Gastroesophageal sphincter (tissue), 4 donors: ENCODE measurements around the gene EHBP1. TPM values are rescaled to one million over a fixed set of nuclear protein-coding genes. Genes with fewer than 3 reads are reported as not detected.

Experiments
- ATAC-seq: fragments of 150-250 bp; one replicate; pipeline ENCODE4 v1.9.1; 2016; ENCODE audit warnings: mild to moderate bottlenecking, moderate library complexity
- H3K27ac ChIP-seq, 4 donors: fragments of 200-600 bp; sonication (generic) in 3 of 4; 1 replicate in 3 of 4; 2 replicates in 1 of 4; pipeline ENCODE4 v1.5.1; 2016 to 2019
- H3K27me3 ChIP-seq: fragments of 200-600 bp; sonication (generic); one replicate; pipeline ENCODE4 v1.5.1; 2019
- H3K36me3 ChIP-seq, 2 donors: fragments of 200-600 bp; sonication (generic); one replicate each; pipeline ENCODE4 v1.5.1; 2019; ENCODE audit warnings: control low read depth in 1 of 2
- H3K4me1 ChIP-seq, 3 donors: fragments of 200-600 bp; sonication (generic); 1 replicate in 2 of 3; 2 replicates in 1 of 3; pipeline ENCODE4 v1.5.1; 2016 to 2019; ENCODE audit warnings: control low read depth in 2 of 3
- H3K4me3 ChIP-seq, 2 donors: fragments of 200-600 bp; sonication (generic); one replicate each; pipeline ENCODE4 v1.5.1; 2019; ENCODE audit warnings: mild to moderate bottlenecking in 1 of 2, moderate library complexity in 1 of 2
- H3K9me3 ChIP-seq, 3 donors: fragments of 200-600 bp; sonication (generic); one replicate each; pipeline ENCODE4 v1.5.1; 2017 to 2019; ENCODE audit warnings: control low read depth in 2 of 3
- EP300 ChIP-seq: sonication (generic); formaldehyde crosslinking; IDR thresholded peaks from one replicate; pipeline ENCODE4 v1.6.1; 2017; ENCODE audit warnings: antibody characterized with exemption, mild to moderate bottlenecking
- POLR2A ChIP-seq, 2 donors: fragments of 450-650 bp; IDR thresholded peaks; one replicate each; pipeline ENCODE4 v1.6.1; 2017; ENCODE audit warnings: antibody characterized with exemption in 2 of 2, mild to moderate bottlenecking in 2 of 2, moderate library complexity in 1 of 2
- POLR2AphosphoS5 ChIP-seq: sonication (generic); formaldehyde crosslinking; IDR thresholded peaks from one replicate; pipeline ENCODE4 v1.6.1; 2017; ENCODE audit warnings: antibody characterized with exemption
- whole genome bisulfite sequencing, 2 donors: methylation state at CpG; one replicate each; pipeline ENCODE4 v1.1.5; 2018; ENCODE audit warnings: low coverage in 1 of 2; 5-methylcytosine and 5-hydroxymethylcytosine counted together
- total RNA-seq, 4 donors: library from RNA; depleted of rRNA; stranded (reverse); fragments of >200 nt; gene quantifications; one replicate each; pipeline ENCODE4 v1.1.0, GENCODE V29; 2016
- TF ChIP-seq, protein P1 (sequence below), 4 experiments: fragments of 200-600 bp in 2 of 4; fragments of 450-650 bp in 2 of 4; sonication (generic) in 1 of 4; IDR thresholded peaks; one replicate each; pipeline ENCODE4 v1.5.1; 2017 to 2019; ENCODE audit warnings: antibody characterized with exemption in 4 of 4, mild to moderate bottlenecking in 2 of 4, moderate library complexity in 2 of 4

The EHBP1 gene
- total RNA-seq, 4 donors from 2014 or later = 82.4 to 159 (median 146) TPM

GRCh38 chr2:62803961-62804360 lies 98.4 kb downstream of the EHBP1 start:
- TF ChIP-seq, protein P1, sequence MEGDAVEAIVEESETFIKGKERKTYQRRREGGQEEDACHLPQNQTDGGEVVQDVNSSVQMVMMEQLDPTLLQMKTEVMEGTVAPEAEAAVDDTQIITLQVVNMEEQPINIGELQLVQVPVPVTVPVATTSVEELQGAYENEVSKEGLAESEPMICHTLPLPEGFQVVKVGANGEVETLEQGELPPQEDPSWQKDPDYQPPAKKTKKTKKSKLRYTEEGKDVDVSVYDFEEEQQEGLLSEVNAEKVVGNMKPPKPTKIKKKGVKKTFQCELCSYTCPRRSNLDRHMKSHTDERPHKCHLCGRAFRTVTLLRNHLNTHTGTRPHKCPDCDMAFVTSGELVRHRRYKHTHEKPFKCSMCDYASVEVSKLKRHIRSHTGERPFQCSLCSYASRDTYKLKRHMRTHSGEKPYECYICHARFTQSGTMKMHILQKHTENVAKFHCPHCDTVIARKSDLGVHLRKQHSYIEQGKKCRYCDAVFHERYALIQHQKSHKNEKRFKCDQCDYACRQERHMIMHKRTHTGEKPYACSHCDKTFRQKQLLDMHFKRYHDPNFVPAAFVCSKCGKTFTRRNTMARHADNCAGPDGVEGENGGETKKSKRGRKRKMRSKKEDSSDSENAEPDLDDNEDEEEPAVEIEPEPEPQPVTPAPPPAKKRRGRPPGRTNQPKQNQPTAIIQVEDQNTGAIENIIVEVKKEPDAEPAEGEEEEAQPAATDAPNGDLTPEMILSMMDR (IDR thresholded peaks at IDR 0.05) = no peak
- TF ChIP-seq EP300 (no peak), POLR2AphosphoS5 (no peak), POLR2A (IDR thresholded peaks at IDR 0.05) (no peak)
- Histone ChIP-seq H3K27me3 (no peaks in the 10 kb centered on the region), H3K9me3 (no peaks in the 10 kb centered on the region), H3K27ac (no peak overlapping the region), H3K4me1 (peaks cover 0 to 11% (median 0%) of the 10 kb centered on the region in 3 donors), H3K4me3 (no peak overlapping the region), H3K36me3 (peaks cover 0 to 23% of the 10 kb centered on the region in 2 donors)
- no peak for ATAC-seq

DNA sequence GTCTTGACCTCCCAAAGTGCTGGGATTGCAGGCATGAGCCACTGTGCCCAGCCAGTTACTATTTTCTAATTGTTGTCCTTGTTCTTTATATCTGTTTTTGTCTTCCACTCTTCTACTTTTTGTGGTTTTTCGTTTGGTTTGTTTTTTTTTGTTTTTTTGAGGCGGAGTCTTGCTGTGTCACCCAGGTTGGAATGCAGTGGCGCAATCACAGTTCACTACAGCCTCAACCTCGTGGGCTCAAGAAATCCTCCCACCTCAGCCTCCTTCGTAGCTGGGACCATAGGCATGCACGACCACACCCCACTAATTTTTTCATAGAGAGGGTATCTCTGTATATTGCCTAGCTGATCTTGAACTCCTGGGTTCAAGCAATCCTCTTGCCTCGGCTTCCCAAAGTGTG lies 100.7 kb downstream of the EHBP1 start:
- Histone ChIP-seq H3K4me3 (no peak overlapping the region), H3K4me1 (peaks cover 0 to 1% (median 0%) of the 10 kb centered on the region in 3 donors), H3K27me3 (no peaks in the 10 kb centered on the region), H3K27ac (no peak overlapping the region), H3K36me3 (peaks cover 0 to 23% of the 10 kb centered on the region in 2 donors), H3K9me3 (no peaks in the 10 kb centered on the region)
- no peak for TF ChIP-seq POLR2A (IDR thresholded peaks at IDR 0.05)
- TF ChIP-seq, protein P1 (IDR thresholded peaks at IDR 0.05) = no peak
- TF ChIP-seq POLR2AphosphoS5 = no peak
- no peak for TF ChIP-seq EP300
- no peak for ATAC-seq
- 93 to 96% methylated on average over 3 to 7 of the region's 7 CpGs for WGBS, 2 donors

GRCh38 chr2:62808554-62808953 lies 103.0 kb downstream of the EHBP1 start:
- Histone ChIP-seq H3K36me3 (peaks cover 0 to 23% of the 10 kb centered on the region in 2 donors), H3K4me1 (peaks cover 0 to 13% (median 0%) of the 10 kb centered on the region in 3 donors), H3K4me3 (no peak overlapping the region), H3K27ac (no peak overlapping the region), H3K9me3 (no peaks in the 10 kb centered on the region), H3K27me3 (no peaks in the 10 kb centered on the region)
- ATAC-seq = no peak
- 94 to 100% methylated on average over 1 to 2 of the region's 2 CpGs for WGBS, 2 donors
- TF ChIP-seq POLR2A (IDR thresholded peaks at IDR 0.05) (no peak), EP300 (no peak), POLR2AphosphoS5 (no peak)
- TF ChIP-seq, protein P1 (IDR thresholded peaks at IDR 0.05) = no peak

DNA sequence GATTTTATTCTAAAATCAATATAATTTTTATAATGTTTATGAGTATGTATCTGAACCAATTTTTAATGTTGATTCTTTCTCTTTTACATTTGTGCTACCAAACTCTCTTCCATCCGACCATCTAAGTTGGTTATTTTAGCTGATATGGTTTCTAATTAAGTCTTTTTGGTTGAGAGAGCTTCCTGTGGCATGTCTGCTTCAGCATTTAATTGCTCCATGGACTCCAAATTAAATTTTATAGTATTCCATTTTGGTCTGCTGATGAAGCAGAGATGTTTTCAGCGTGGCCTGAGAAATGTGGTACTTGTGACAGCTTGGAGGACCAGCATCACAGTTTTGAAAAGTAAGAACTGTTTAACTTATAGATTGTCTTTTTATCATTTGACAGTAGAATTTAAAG lies 105.6 kb downstream of the EHBP1 start:
- Histone ChIP-seq H3K27me3 (no peaks in the 10 kb centered on the region), H3K4me3 (no peak overlapping the region), H3K36me3 (peaks cover 0 to 17% of the 10 kb centered on the region in 2 donors), H3K4me1 (peaks cover 0 to 14% (median 0%) of the 10 kb centered on the region in 3 donors), H3K9me3 (no peaks in the 10 kb centered on the region), H3K27ac (no peak overlapping the region)
- no peak for ATAC-seq
- 87 to 93% methylated on average over 2 of the region's 2 CpGs for WGBS, 2 donors
- no peak for TF ChIP-seq POLR2AphosphoS5
- TF ChIP-seq EP300 = no peak
- TF ChIP-seq POLR2A (IDR thresholded peaks at IDR 0.05) = no peak
- TF ChIP-seq, protein P1 (IDR thresholded peaks at IDR 0.05) = no peak

DNA sequence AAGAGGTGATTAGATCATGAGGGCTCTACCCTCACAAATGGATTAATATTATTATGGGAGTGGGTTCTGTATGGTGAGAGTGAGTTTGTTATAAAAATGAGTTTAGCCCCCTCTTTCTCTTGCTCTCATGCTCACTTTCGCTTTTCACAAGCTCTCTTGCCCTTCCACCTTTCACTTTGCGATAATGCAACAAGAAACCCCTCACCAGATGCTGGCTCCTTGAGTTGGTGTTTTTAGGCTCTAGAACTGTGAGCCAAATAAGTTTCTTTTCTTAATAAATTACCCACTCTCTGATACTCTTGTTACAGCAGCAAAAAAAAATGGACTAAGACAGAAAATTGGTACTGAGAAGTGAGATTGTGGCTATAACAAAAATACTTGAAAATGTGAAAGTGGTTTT lies 106.5 kb downstream of the EHBP1 start:
- Histone ChIP-seq H3K27ac (no peak overlapping the region), H3K4me1 (peaks cover 0 to 23% (median 0%) of the 10 kb centered on the region in 3 donors), H3K9me3 (no peaks in the 10 kb centered on the region), H3K36me3 (peaks cover 0 to 8% of the 10 kb centered on the region in 2 donors), H3K27me3 (no peaks in the 10 kb centered on the region), H3K4me3 (no peak overlapping the region)
- no peak for ATAC-seq
- WGBS, 2 donors = 76 to 89% methylated on average over 2 of the region's 2 CpGs
- TF ChIP-seq, protein P1 (IDR thresholded peaks at IDR 0.05) = no peak
- TF ChIP-seq POLR2A (IDR thresholded peaks at IDR 0.05) (no peak), POLR2AphosphoS5 (no peak), EP300 (no peak)
